A549 (cell line): ENCODE measurements around the gene TOGARAM2. TPM values are rescaled to one million over a fixed set of nuclear protein-coding genes. Genes with fewer than 3 reads are reported as not detected.

ENCODE experiments used
- ATAC-seq, 2 experiments: fragments of 200-7000 bp in 1 of 2; fragments of >200 bp in 1 of 2; cut with Nextera tagmentation in 1 of 2; cut with Tn5 transposase in 1 of 2; 3 replicates each; pipeline versions ENCODE4 v1.8.0 to v1.9.1; 2018 to 2020; ENCODE audit warnings: mild to moderate bottlenecking in 1 of 2, moderate library complexity in 1 of 2
- CTCF ChIA-PET: fragments of 300-600 bp; sonication (Branson Sonifier 250); formaldehyde crosslinking; extraction: SDS; loops from one replicate; lab custom pipeline; 2021; ENCODE audit warnings: antibody characterized with exemption, inconsistent platforms; lab: Yijun Ruan, JAX
- POLR2A ChIA-PET: fragments of 350-600 bp; formaldehyde crosslinking; extraction: SDS; loops from one replicate; lab custom pipeline; 2021; ENCODE audit warnings: antibody characterized with exemption, inconsistent platforms; lab: Yijun Ruan, JAX
- DNase-seq, 2 experiments: peaks; one replicate each; pipeline versions ENCODE4 v3.0.0 to v3.0.0-alpha.2; 2011 to 2016; ENCODE audit warnings: low read depth in 1 of 2, low spot score in 1 of 2
- FAIRE-seq: peaks from 2 replicates; lab custom pipeline; 2011; peaks lifted over from hg19 to GRCh38; lab: Jason Lieb, UNC
- H3K27ac ChIP-seq, 2 experiments: fragments of >200 bp; sonication (Bioruptor Twin); formaldehyde crosslinking; 3 replicates each; pipeline ENCODE4 v1.5.1; 2016 to 2017
- H3K4me1 ChIP-seq: fragments of >200 bp; sonication (Bioruptor Twin); formaldehyde crosslinking; 3 replicates; pipeline ENCODE4 v1.6.1; 2016
- H3K4me2 ChIP-seq: fragments of >200 bp; sonication (Bioruptor Twin); formaldehyde crosslinking; 3 replicates; pipeline ENCODE4 v1.6.1; 2016
- H3K4me3 ChIP-seq: fragments of >200 bp; sonication (Bioruptor Twin); formaldehyde crosslinking; 3 replicates; pipeline ENCODE4 v1.5.1; 2016
- H3K9me3 ChIP-seq: fragments of >200 bp; sonication (Bioruptor Twin); formaldehyde crosslinking; 3 replicates; pipeline ENCODE4 v1.6.1; 2016
- CBX2 ChIP-seq: fragments of 200-600 bp; sonication (generic); IDR thresholded peaks from 2 replicates; pipeline ENCODE4 v1.6.1; 2016; ENCODE audit warnings: low read depth, mild to moderate bottlenecking, borderline replicate concordance
- CBX8 ChIP-seq: fragments of 200-600 bp; sonication (generic); IDR thresholded peaks from 2 replicates; pipeline ENCODE4 v1.6.1; 2016
- CEBPB ChIP-seq, 2 experiments: fragments of >200 bp in 1 of 2; sonication (Bioruptor Twin) in 1 of 2; formaldehyde crosslinking in 1 of 2; IDR thresholded peaks; 2 replicates each; pipeline ENCODE4 v1.6.1; 2012 to 2016
- CHD2 ChIP-seq: fragments of 150-350 bp; IDR thresholded peaks from 2 replicates; pipeline ENCODE4 v1.6.1; 2014; ENCODE audit warnings: low read length; ENCODE audit not compliant: partially characterized antibody
- EP300 ChIP-seq, 2 experiments: fragments of >200 bp; sonication (Bioruptor Twin); formaldehyde crosslinking; IDR thresholded peaks; 2 replicates in 1 of 2; 3 replicates in 1 of 2; pipeline ENCODE4 v1.6.1; 2016 to 2017
- FOSB ChIP-seq: fragments of 250-450 bp; sonication (Bioruptor Pico); IDR thresholded peaks from 2 replicates; pipeline ENCODE4 v1.5.0; 2020; ENCODE audit warnings: mild to moderate bottlenecking, moderate library complexity
- FOSL2 ChIP-seq, 2 experiments: fragments of 450-650 bp in 1 of 2; fragments of >200 bp in 1 of 2; sonication (Bioruptor Twin) in 1 of 2; formaldehyde crosslinking; IDR thresholded peaks; 2 replicates each; pipeline versions ENCODE4 v1.5.0 to v1.6.1; 2016 to 2020; ENCODE audit warnings: mild to moderate bottlenecking in 1 of 2, moderate library complexity in 1 of 2
- FOXS1 ChIP-seq: fragments of 250-450 bp; sonication (Bioruptor Pico); IDR thresholded peaks from 2 replicates; pipeline ENCODE4 v1.5.0; 2020; ENCODE audit warnings: mild to moderate bottlenecking, moderate library complexity
- GATA3 ChIP-seq: IDR thresholded peaks from 2 replicates; pipeline ENCODE4 v1.6.1; 2012; ENCODE audit warnings: borderline replicate concordance
- HDAC2 ChIP-seq: fragments of 200-600 bp; sonication (generic); IDR thresholded peaks from 2 replicates; pipeline ENCODE4 v1.6.1; 2016
- HEYL ChIP-seq: fragments of 250-450 bp; sonication (Bioruptor Pico); IDR thresholded peaks from 2 replicates; pipeline ENCODE4 v1.8.0; 2021; ENCODE audit warnings: mild to moderate bottlenecking, moderate library complexity
- HOXB5 ChIP-seq: fragments of 250-450 bp; sonication (Bioruptor Pico); IDR thresholded peaks from 2 replicates; pipeline ENCODE4 v1.5.0; 2020; ENCODE audit warnings: mild to moderate bottlenecking, moderate library complexity
- JUN ChIP-seq, 2 experiments: fragments of >200 bp; sonication (Bioruptor Twin); formaldehyde crosslinking; IDR thresholded peaks; 2 replicates in 1 of 2; 3 replicates in 1 of 2; pipeline ENCODE4 v1.6.1; 2016 to 2017
- KDM1A ChIP-seq: fragments of 200-600 bp; sonication (generic); IDR thresholded peaks from 2 replicates; pipeline ENCODE4 v1.6.1; 2016; ENCODE audit warnings: low read depth, mild to moderate bottlenecking
- KDM5A ChIP-seq: fragments of 200-600 bp; sonication (generic); IDR thresholded peaks from 2 replicates; pipeline ENCODE4 v1.6.1; 2016; ENCODE audit warnings: antibody characterized with exemption, mild to moderate bottlenecking
- MAFK ChIP-seq: fragments of 450-650 bp; IDR thresholded peaks from 2 replicates; pipeline ENCODE4 v1.6.1; 2014; ENCODE audit not compliant: partially characterized antibody
- MAX ChIP-seq: IDR thresholded peaks from 2 replicates; pipeline ENCODE4 v1.6.1; 2012
- MAZ ChIP-seq: fragments of 150-350 bp; IDR thresholded peaks from 2 replicates; pipeline ENCODE4 v1.6.1; 2014; ENCODE audit warnings: antibody characterized with exemption, low read depth, low read length, borderline replicate concordance
- MYC ChIP-seq: IDR thresholded peaks from 2 replicates; pipeline ENCODE4 v1.6.1; 2012; ENCODE audit warnings: mild to moderate bottlenecking, inconsistent platforms, low read length, improper control_type of control experiment, borderline replicate concordance
- NFE2L2 ChIP-seq: fragments of 150-350 bp; conservative IDR thresholded peaks from 2 replicates; pipeline ENCODE4 v1.6.1; 2014; ENCODE audit warnings: low read length
- NPAS2 ChIP-seq: fragments of 250-450 bp; sonication (Bioruptor Pico); IDR thresholded peaks from 2 replicates; pipeline ENCODE4 v1.8.0; 2022; ENCODE audit warnings: mild to moderate bottlenecking, moderate library complexity, borderline replicate concordance
- POLR2A ChIP-seq: IDR thresholded peaks from 2 replicates; pipeline ENCODE4 v1.6.1; 2012; ENCODE audit warnings: mild to moderate bottlenecking, low read length
- RARB ChIP-seq: fragments of 250-450 bp; sonication (Bioruptor Pico); IDR thresholded peaks from 2 replicates; pipeline ENCODE4 v1.8.0; 2021; ENCODE audit warnings: mild to moderate bottlenecking, moderate library complexity
- SMC3 ChIP-seq: fragments of >200 bp; sonication (Bioruptor Twin); formaldehyde crosslinking; IDR thresholded peaks from 3 replicates; pipeline ENCODE4 v1.6.1; 2018; ENCODE audit warnings: inconsistent platforms
- SREBF2 ChIP-seq: fragments of 450-650 bp; IDR thresholded peaks from 2 replicates; pipeline ENCODE4 v1.6.1; 2014; ENCODE audit warnings: mild to moderate bottlenecking, moderate library complexity
- WGBS: methylation state at CpG from one replicate; pipeline ENCODE4 v1.1.6; 2017; ENCODE audit errors: missing lambda C conversion rate; 5-methylcytosine and 5-hydroxymethylcytosine counted together
- polyA plus RNA-seq, 4 experiments: library from polyadenylated mRNA; depleted of rRNA in 3 of 4; stranded (reverse); fragments of >200 nt; fragmentation: RNase III in 1 of 4; extraction: RNeasy Plus Mini Kit Qiagen cat#74134 plus additional on column Dnase treatment in 1 of 4; gene quantifications; 2 replicates in 3 of 4; 3 replicates in 1 of 4; pipeline ENCODE4 v1.2.3, GENCODE V29; 2011 to 2017
- TF ChIP-seq, protein P1 (sequence below): fragments of 450-650 bp; IDR thresholded peaks from 2 replicates; pipeline ENCODE4 v1.6.1; 2014; ENCODE audit warnings: antibody characterized with exemption
- TF ChIP-seq, protein P2 (sequence below): IDR thresholded peaks from 2 replicates; pipeline ENCODE4 v1.6.1; 2012
- TF ChIP-seq, protein P3 (sequence below): fragments of >200 bp; sonication (Bioruptor Twin); formaldehyde crosslinking; IDR thresholded peaks from 3 replicates; pipeline ENCODE4 v1.5.1; 2016

Gene TOGARAM2
- polyA plus RNA-seq, 2 of the 4 experiments (the other 2 are of a cell fraction): 0.14 to 0.35 TPM

GRCh38 chr2:28989973-28990372 lies 8.9 kb downstream of the TOGARAM2 start:
- Histone ChIP-seq H3K4me2 (no peak overlapping the region), H3K4me1 (peaks cover 7% of the 10 kb centered on the region; the same call in 2 of the 3 replicates), H3K27ac (no peak overlapping the region)
- no peak for FAIRE-seq
- ChIA-PET POLR2A (no interaction called here), CTCF (interaction anchor here (0.5 kb wide), 1 partner anchor 91 kb away, joined by 3 read pairs; no protein-coding TSS in a partner anchor)
- no peak for DNase-seq
- TF ChIP-seq GATA3: no peak
- TF ChIP-seq KDM5A: no peak
- no peak for TF ChIP-seq HEYL (CRISPR knock-in tag)
- no peak for TF ChIP-seq CEBPB (IDR thresholded peaks at IDR 0.05)
- TF ChIP-seq, protein P1, sequence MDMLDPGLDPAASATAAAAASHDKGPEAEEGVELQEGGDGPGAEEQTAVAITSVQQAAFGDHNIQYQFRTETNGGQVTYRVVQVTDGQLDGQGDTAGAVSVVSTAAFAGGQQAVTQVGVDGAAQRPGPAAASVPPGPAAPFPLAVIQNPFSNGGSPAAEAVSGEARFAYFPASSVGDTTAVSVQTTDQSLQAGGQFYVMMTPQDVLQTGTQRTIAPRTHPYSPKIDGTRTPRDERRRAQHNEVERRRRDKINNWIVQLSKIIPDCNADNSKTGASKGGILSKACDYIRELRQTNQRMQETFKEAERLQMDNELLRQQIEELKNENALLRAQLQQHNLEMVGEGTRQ: no peak
- no peak for TF ChIP-seq HOXB5
- no peak for TF ChIP-seq CHD2
- no peak for TF ChIP-seq JUN (IDR thresholded peaks at IDR 0.05)
- TF ChIP-seq, protein P2, sequence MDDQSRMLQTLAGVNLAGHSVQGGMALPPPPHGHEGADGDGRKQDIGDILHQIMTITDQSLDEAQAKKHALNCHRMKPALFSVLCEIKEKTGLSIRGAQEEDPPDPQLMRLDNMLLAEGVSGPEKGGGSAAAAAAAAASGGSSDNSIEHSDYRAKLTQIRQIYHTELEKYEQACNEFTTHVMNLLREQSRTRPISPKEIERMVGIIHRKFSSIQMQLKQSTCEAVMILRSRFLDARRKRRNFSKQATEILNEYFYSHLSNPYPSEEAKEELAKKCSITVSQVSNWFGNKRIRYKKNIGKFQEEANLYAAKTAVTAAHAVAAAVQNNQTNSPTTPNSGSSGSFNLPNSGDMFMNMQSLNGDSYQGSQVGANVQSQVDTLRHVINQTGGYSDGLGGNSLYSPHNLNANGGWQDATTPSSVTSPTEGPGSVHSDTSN: no peak
- TF ChIP-seq MAX: no peak
- TF ChIP-seq POLR2A: no peak
- TF ChIP-seq, protein P3, sequence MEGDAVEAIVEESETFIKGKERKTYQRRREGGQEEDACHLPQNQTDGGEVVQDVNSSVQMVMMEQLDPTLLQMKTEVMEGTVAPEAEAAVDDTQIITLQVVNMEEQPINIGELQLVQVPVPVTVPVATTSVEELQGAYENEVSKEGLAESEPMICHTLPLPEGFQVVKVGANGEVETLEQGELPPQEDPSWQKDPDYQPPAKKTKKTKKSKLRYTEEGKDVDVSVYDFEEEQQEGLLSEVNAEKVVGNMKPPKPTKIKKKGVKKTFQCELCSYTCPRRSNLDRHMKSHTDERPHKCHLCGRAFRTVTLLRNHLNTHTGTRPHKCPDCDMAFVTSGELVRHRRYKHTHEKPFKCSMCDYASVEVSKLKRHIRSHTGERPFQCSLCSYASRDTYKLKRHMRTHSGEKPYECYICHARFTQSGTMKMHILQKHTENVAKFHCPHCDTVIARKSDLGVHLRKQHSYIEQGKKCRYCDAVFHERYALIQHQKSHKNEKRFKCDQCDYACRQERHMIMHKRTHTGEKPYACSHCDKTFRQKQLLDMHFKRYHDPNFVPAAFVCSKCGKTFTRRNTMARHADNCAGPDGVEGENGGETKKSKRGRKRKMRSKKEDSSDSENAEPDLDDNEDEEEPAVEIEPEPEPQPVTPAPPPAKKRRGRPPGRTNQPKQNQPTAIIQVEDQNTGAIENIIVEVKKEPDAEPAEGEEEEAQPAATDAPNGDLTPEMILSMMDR: no peak
- no peak for TF ChIP-seq SMC3
- no peak for TF ChIP-seq MAZ
- no peak for TF ChIP-seq RARB
- TF ChIP-seq NFE2L2: no peak
- no peak for TF ChIP-seq KDM1A
- TF ChIP-seq, all 56 proteins: peak for 0
- ATAC-seq: no peak
- 65% methylated on average over 5 of the region's 5 CpGs for WGBS
- Histone ChIP-seq H3K9me3 (no peaks in the 10 kb centered on the region), H3K4me3 (no peak overlapping the region)

GRCh38 chr2:28990445-28990844 lies 9.3 kb downstream of the TOGARAM2 start:
- Histone ChIP-seq H3K4me3 (no peak overlapping the region), H3K27ac (no peak overlapping the region), H3K9me3 (no peaks in the 10 kb centered on the region), H3K4me1 (peaks cover 7% of the 10 kb centered on the region; the same call in 2 of the 3 replicates), H3K4me2 (no peak overlapping the region)
- DNase-seq (no peak), ATAC-seq (no peak), FAIRE-seq (no peak)
- WGBS: 71% methylated on average over 16 of the region's 16 CpGs
- ChIA-PET CTCF (interaction anchor here (0.5 kb wide), 1 partner anchor 91 kb away, joined by 3 read pairs; no protein-coding TSS in a partner anchor), POLR2A (no interaction called here)
- TF ChIP-seq CEBPB (IDR thresholded peaks at IDR 0.05) (no peak), MYC (no peak), HDAC2 (no peak), JUN (IDR thresholded peaks at IDR 0.05) (no peak), FOXS1 (CRISPR knock-in tag) (no peak), FOSB (CRISPR knock-in tag) (no peak), EP300 (IDR thresholded peaks at IDR 0.05) (no peak), SREBF2 (no peak), HOXB5 (no peak), CBX2 (no peak), CBX8 (no peak), NPAS2 (CRISPR knock-in tag) (no peak), RARB (no peak), FOSL2 (IDR thresholded peaks at IDR 0.05) (no peak), FOSL2 (CRISPR knock-in tag; IDR thresholded peaks at IDR 0.05) (no peak), MAFK (no peak)
- TF ChIP-seq, protein P1: no peak
- TF ChIP-seq, protein P2: no peak
